Measurements from ENCODE around the gene SPSB2. TPM values are rescaled to one million over a fixed set of nuclear protein-coding genes. Genes with fewer than 3 reads are reported as not detected.
A peak's percentile ranks its signal among the peaks of the same experiment; 100 is the strongest.

The SPSB2 gene
- total and polyA plus RNA-seq, 9 of the 15 experiments (the other 6 are each of a cell fraction or from before 2014, with no cell fraction given), result 0.10 to 10.6 (median 1.9) TPM

- TF ChIP-seq ZNF318 (IDR thresholded peaks at IDR 0.05; ENCODE audit: borderline replicate concordance in 1 of 2, low read depth in 1 of 2) (no peak), BRCA1 (IDR thresholded peaks at IDR 0.05) (no peak), BRCA1 (CRISPR knock-in tag; IDR thresholded peaks at IDR 0.05) (no peak), ZNF121 (CRISPR knock-in tag; conservative IDR thresholded peaks at IDR 0.05) (no peak), ZNF766 (CRISPR knock-in tag; conservative IDR thresholded peaks at IDR 0.05) (no peak), SIX5 (IDR thresholded peaks at IDR 0.05; ENCODE audit: borderline replicate concordance in 1 of 2, insufficient read depth in 1 of 2, low read depth in 1 of 2, low read length in 2 of 2) (no peak), CCAR2 (IDR thresholded peaks at IDR 0.05; ENCODE audit: low read depth, low read length) (no peak), ETS1 (conservative IDR thresholded peaks at IDR 0.05; ENCODE audit: control insufficient read depth, low read depth, low read length) (0 out of 2 replicates have a peak, but pooled peaks have one; percentile 43), ZBTB1 (CRISPR knock-in tag; IDR thresholded peaks at IDR 0.05; ENCODE audit: borderline replicate concordance, low read depth) (no peak), PREB (CRISPR knock-in tag; IDR thresholded peaks at IDR 0.05) (no peak), MLX (CRISPR knock-in tag; conservative IDR thresholded peaks at IDR 0.05) (no peak; a peak in 1 of 4 replicates), TCF15 (CRISPR knock-in tag; IDR thresholded peaks at IDR 0.05) (no peak), TAF7 (tag; IDR thresholded peaks at IDR 0.05) (0 out of 2 replicates have a peak, but pooled peaks have one; percentile 24), KAT2B (IDR thresholded peaks at IDR 0.05; ENCODE audit: low read depth, low read length) (no peak), LEF1 (IDR thresholded peaks at IDR 0.05) (no peak)
Observed at GRCh38 chr12:6851153-6851920, 21.8 kb downstream of the SPSB2 start, which contains the start of gene CDCA3 (continued).

Measured in K562 (cell line).